GM21786 (cell line): ENCODE results near the gene SPPL2B.
"Not testable (repeated sequence)": the region's sequence is repeated elsewhere in the genome, so short reads cannot be mapped to it uniquely, and the experiment has no call there.

Experiments used
- ATAC-seq: cut with Tn5 transposase; IDR thresholded peaks from one replicate; pipeline ENCODE4 v1.9.1; 2021; ENCODE audit not compliant: unreplicated experiment

Gene SPPL2B, protein sequence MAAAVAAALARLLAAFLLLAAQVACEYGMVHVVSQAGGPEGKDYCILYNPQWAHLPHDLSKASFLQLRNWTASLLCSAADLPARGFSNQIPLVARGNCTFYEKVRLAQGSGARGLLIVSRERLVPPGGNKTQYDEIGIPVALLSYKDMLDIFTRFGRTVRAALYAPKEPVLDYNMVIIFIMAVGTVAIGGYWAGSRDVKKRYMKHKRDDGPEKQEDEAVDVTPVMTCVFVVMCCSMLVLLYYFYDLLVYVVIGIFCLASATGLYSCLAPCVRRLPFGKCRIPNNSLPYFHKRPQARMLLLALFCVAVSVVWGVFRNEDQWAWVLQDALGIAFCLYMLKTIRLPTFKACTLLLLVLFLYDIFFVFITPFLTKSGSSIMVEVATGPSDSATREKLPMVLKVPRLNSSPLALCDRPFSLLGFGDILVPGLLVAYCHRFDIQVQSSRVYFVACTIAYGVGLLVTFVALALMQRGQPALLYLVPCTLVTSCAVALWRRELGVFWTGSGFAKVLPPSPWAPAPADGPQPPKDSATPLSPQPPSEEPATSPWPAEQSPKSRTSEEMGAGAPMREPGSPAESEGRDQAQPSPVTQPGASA

DNA sequence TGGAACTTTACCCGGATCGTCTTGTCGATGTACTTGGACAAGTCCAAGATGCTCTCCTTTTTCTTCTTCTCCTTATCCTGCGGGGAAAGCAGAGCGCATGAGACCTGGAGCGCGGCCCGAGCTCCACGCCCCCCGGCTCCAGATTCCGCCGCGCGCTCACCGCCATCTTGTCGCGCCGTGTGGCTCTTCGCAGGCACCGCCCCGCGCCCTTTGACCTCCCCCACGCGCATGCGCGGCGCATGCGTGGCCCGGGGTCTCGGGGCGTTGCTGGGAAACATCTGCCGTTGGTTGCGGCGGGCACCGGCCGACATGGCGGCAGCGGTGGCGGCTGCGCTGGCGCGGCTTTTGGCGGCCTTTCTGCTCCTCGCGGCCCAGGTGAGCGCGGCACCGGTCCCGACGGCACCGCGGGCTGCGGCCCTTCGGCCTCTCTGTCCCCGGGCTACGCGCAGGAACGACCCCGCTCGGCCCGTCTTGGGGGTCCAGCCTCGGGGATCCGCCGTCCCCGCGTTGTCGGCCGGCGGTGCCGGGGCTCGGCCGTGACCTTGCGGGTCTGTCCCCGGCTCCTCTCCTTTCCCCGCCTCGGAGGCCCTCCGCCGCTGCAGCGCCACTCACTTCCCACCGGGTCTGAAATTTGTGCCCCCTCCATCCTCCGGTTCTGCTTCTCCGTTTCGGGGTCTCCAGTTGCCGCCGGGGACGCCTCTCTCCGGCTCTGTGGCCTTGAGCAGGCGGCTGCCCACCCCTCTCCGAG lies at the start of gene SPPL2B, which contains the start of gene LSM7:
Gene SPPL2B, plus strand, starts transcription at position 284 of the 748 bp plus-strand sequence. Its CDS starts 26 bp downstream, at position 310.
Gene LSM7, minus strand, starts transcription at position 186 of the 748 bp plus-strand sequence. Its CDS starts 20 bp downstream, at position 166.
- ATAC-seq: no peak

DNA sequence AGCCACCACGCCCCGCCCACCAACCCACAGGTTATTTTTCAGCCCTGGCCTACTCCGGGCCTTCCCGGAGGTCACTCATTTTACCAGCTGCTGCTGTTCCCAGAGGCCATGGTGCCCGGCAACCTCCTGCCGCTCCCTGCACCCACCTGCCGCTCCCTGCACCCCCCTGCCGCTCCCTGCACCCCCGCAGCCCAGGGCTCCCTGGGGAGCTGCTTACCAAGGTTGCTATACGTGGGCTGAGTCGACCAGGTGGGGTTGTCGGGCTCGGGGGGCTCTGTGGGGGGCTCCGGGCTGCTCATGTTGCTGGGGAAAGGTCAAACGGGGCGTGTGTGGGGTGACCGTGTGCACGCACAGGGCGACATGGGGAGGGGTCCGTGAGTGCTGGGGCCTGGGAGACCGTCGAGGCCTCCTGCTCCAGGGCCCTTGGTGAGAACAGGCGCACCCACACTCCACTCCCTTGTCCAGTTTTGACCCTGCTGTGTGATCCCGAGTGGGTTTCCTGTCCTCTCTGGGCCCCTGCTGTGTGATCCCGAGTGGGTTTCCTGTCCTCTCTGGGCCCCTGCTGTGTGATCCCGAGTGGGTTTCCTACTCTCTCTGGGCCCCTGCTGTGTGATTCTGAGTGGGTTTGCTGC lies 47.7 kb upstream of the SPPL2B start:
- no peak for ATAC-seq

DNA sequence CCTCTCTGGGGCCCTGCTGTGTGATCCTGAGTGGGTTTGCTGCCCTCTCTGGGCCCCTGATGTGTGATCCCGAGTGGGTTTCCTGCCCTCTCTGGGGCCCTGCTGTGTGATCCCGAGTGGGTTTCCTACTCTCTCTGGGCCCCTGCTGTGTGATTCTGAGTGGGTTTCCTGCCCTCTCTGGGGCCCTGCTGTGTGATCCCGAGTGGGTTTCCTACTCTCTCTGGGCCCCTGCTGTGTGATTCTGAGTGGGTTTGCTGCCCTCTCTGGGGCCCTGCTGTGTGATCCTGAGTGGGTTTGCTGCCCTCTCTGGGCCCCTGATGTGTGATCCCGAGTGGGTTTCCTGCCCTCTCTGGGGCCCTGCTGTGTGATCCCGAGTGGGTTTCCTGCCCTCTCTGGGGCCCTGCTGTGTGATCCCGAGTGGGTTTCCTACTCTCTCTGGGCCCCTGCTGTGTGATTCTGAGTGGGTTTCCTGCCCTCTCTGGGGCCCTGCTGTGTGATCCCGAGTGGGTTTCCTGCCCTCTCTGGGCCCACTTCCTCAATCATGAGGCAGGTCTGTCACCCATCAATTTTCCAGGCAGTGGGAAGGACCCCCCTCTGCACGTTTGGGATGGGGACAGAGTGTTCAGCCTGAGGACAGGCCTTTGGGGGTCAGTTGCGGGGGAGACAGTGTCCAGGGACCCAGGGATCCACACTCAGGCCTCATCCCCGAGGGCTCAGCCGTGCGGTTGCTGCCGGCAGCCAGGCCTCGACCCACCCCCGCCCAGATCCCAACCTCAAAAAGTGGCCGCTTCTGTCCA lies 47.0 kb upstream of the SPPL2B start:
- ATAC-seq: not testable (repeated sequence)

DNA sequence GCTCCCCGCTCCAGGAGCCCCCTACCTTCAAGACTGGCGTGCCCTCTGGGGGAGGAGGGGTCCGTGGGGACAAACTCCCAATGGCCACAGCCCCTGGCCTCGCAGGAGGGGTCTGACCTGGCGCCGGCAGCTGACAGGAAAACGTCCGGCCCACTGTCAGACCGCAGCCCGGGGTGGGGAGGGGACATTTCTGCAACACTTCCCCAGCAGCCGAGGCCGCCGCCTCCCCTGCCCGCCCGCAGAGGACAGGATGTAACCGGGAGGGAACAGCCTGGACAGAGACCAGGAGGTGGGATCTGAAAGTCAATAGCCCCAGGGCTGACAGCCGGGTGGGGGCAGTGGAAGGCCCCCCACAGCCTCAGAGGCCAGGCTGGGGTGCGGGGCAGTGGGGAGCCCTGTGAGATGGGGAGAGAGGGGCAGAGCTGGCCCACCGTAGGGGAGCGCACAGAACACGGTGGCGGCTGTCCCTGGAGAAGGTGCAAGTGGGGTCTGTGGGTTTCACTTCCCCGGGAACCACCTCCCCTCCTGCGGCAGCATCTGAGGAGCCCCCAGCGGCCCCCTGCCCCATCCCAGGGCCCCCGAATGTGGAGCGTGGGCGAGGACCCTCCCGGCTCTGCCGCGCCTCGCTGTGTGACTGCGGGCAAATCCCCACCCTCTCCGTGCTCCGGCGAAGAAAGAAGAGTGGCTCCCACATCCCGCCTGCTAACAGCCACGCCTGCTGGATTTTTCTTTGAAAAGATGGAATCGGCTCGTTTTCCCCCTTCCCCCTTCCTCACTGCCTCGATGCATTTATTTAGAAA lies 46.2 kb upstream of the SPPL2B start, which contains the start of gene PEAK3:
Gene PEAK3, minus strand, starts transcription at position 114 of the 800 bp plus-strand sequence. CDS start 1,244 bp downstream, outside the sequence.
- no peak for ATAC-seq

DNA sequence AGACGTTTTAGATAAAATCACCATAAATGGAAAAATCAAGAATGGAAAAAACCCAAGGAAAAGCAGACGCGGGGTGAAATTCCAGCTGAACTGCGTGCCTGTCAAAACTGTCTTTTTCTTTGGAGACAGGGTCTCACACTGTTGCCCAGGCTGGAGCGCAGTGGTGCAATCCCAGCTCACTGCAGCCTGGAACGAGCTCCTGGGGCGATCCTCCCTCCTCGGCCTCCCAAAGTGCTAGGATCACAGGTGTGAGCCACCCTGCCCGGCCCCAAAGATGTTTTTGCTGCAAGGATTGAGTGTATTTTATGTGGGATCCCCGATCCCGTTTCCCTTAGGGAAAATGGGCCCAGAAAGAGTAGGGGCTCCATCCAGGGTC lies 45.6 kb upstream of the SPPL2B start:
- no peak for ATAC-seq

- no peak for ATAC-seq
Observed at GRCh38 chr19:2283835-2284507, 44.5 kb upstream of the SPPL2B start.

DNA sequence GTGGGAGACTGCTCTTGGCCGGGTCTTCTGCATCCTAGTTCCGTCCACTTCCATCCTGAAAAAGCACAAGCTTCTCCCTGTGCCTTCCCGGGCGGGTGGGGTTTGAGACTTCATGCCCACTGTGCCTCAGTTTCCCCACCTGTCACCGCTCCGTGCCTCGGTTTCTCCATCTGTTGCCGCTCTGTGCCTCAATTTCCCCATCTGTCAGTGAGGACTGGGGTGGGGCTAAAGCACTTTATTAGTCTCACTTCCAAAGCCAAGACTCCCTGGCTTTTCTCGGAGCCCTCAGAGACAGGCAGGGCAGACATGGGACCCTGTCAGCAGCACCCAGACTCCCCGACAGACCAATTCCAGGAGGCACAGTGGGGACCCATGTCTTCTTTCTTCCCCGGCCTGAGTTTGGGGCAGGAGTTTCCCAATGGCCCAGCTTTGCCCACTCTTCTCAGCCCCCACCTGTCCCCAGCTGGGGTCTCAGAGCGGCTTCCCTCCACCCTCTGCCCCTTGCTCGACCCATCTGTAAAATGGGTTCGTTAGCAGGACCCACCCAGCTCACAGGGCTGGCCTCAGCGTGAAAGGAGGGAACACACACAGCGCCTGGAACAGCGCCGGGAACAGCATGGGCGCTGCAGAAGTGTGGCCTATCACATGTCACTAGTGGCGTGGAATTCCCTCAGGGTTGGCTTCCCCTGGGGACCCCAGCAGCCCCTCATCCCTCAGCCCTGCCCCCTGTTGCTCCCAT lies 41.9 kb upstream of the SPPL2B start:
- ATAC-seq: no peak

- no peak for ATAC-seq
Observed at GRCh38 chr19:2287585-2288337, 40.7 kb upstream of the SPPL2B start.

DNA sequence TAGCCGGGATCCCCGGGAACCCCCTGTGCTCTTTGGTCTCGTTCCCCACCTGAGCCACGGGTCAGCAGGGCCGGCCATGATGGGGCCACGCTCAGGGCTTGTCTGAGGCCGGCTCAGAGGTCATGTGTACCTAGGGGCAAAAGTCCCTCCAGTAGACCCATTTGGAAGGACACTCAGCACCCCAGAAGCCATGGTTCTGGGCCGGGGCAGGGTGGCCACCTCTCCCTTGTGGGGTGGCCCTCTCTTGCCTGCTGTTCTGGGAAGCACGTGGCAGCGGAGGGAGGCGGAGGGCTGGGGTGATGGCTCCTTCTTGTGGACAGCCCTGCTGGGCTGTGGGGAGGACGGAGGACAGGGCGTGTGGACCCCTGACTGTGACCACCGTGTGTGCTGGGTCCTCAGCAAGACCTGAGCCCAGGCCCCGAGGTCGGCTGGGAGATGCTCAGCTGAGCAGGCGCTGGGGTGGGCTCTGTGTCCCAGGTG lies 40.1 kb upstream of the SPPL2B start:
- ATAC-seq: no peak

- ATAC-seq: no peak
Observed at GRCh38 chr19:2288818-2289713, 39.4 kb upstream of the SPPL2B start.

- ATAC-seq: peak; percentile 58
Observed at GRCh38 chr19:2289714-2290435, 38.6 kb upstream of the SPPL2B start.

GRCh38 chr19:2290441-2291184 lies 37.9 kb upstream of the SPPL2B start:
- ATAC-seq: no peak

DNA sequence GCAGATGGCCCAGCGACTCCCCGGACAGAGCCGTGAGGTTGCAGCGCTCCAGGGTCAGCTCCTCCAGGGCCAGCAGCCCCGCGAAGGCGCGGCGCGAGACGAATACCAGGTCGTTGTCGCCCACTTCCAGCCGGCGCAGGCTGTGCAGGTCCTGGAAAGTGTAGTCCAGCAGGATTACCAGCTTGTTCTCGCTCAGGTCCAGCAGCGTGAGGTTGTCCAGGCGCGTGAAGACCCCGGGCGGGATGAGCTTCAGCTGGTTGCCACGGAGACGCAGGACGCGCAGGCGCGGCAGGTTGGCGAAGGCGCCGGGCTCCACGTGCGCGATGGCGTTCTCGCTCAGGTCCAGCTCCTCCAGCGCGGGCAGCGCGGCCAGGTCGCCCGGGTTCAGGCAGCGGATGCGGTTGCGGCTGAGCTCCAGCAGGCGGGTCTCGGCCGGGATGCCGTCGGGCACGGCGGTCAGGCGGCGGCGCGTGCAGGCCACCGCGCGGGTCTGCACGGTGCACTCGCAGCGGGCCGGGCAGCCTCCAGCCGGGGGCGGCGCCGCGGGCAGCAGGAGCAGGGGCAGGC lies 37.2 kb upstream of the SPPL2B start:
- ATAC-seq: no peak

DNA sequence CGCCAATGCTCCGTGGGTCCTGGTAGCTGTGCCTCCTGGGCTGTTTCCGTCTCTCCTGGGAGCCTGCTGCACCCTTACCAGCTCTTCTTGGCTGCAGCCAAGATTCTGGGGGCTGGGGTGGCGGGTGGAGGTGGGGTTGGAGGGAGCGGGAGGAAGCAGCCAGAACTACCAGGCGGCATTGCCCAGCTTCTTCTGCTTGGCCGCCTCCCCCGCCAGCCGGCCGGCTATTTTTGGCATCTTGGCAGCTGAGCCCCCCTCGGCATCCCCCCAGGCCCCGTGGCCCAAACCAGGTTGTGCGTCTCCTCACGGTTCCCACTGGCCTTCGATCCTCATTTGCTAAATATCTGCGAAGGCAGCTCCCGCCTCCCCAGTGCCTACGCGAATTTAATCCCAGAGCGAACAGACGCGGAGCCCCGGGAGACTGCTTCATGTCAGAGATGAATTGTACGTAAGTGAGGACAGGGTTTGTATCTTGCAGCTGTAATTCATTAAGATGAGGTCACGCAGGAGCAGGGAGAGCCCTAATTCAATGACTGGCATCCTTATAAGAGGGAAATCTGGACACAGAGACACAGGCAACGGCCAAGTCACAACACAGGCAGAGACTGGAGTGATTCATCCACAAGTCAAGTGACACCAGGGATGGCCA lies 33.7 kb upstream of the SPPL2B start:
- ATAC-seq: no peak
